ENCODE results near the gene GOLGB1.

GOLGB1 gene

DNA sequence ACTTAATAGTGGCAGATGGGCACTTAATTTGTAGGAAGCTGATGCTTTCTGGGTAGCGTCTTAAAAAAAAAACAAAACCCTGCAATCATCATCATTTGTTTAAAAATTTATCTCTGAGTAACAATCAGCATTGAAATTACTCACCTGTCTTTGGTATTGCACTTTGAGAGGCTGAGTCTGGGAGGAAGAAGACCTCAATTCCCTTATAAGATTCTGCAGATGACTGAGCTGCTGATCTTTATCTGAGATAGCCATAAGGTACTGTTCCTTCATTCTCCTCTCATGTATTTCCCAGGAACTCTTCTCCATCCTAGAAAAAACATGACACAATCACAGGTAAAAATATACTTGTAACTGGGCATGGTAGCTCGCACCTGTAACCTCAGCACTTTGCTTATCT is 72.4 kb downstream of the GOLGB1 start:
- no peak for FAIRE-seq

DNA sequence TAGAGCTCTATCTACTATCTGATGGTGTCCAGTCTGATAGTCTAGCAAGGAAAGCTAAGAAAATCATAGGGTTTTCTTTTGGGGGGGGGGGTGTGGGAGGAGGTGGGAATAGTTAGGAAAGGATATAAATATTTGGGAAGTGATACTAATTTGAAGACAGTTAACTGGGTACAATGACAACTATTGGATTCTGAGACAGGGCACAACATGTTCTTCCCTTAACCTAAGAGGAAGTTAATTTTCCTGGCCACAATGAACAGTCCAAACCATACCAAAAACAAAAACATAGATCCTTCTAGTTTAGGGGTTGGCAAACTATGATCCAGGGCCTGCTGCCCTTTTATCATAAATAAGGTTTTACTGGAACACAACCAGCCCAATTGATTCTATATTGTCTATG is 78.9 kb downstream of the GOLGB1 start:
- FAIRE-seq = no peak

DNA sequence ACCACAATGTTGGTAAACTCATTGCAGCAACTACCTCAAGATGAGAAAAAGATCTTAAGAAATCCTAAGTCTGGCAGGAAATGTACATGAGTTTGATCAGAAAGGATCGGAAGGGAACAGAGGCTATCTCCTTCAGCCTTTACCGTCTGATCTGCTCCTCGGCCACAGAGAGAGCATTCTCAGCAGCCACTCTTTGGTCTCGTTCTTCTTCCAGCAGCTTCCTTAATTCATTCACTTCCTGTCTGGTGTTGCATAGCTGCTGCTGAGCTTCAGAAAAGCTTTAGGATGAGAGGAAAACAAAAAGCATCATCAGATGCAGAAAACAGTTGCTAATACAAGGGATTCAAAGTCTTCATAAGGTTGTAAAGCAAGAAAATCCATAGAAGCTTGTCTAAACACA is 82.2 kb downstream of the GOLGB1 start:
- FAIRE-seq = no peak

DNA sequence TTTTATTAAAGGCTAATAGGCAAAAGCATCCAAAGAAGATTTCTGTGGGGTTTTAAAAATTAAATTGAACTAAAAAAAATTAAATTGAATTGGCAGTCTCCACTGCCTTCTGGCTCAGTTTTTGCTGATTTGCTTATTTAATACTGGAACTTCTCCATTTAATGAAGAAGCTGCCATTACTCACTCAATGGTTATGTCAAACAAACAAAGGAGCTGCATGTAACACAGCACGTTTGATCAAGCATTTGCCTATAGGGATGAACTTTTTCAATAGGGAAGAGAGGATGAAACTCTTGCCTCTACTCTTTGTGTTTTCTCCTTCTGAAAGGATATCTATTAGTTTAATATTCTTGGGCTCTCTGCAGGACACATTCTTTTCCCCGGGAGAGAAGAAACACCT is 84.1 kb downstream of the GOLGB1 start:
- no peak for FAIRE-seq

DNA sequence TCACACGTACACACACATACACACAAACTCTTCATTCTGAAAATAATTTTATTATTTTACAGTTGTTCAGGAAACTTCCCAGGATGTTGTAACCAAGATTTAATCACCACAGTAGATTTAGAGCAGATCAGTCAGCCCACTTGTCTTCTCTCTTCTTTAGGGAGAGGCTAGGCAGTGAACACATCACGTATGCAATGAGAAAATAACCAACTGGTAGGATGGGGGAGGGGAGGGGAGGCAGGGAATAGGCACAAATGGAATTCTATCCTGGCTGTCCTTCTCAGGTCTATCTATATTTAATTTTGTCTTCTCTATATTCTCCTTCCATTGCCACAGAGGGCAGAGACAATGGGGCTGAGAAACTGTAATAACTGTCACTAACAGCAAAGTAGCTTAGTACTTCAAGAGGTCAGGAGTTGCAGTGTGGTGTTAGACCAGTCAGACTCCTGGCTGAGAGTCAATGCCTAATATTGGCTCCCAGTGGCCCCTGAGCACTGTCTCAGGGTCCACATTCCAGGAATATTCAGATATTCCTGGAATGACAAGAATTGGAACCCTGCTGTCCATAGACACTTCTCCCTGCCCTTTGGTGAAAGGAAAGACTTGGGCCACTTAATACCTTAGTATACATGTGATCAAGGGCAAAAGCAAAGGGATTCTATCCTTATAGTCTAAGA is 86.2 kb downstream of the GOLGB1 start:
- FAIRE-seq = no peak

DNA sequence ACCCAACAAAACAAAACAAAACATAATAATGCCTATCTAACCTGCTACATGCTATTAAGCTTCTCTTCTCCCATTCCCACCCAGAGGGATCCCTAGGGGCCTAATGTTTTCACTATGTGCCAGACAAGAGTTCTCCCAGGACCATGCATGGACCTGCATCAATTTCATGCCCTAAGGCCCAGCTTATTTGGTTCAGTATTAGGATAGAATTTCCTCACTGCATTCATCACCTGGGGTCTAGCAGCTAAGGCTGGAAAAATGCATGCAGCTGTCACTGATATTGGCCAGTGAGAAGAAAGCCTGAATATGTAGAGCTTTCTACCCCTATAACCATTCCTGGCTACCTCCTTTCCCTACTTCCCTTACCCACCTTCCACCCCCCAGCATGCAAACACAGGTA is 86.8 kb downstream of the GOLGB1 start:
- no peak for FAIRE-seq

DNA sequence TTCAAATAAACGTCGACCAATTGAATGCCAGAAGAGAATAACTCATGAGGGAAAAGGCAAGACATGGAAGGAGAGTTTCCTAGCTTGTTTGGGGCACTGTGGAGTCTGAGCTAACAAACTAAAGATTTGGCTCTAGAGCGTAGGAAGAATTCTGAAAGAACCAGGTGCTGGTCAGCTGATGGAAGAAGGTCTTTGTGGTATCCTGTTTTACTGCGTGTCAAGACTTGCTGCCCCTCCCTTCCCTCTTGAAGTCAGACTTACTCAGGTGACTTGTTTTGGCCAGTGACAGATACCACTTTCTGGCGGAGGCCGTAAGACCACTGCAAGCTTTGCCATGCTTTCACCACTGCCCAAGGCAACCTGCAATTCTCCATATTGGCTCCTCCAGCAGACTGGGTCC is 88.2 kb downstream of the GOLGB1 start:
- no peak for FAIRE-seq

DNA sequence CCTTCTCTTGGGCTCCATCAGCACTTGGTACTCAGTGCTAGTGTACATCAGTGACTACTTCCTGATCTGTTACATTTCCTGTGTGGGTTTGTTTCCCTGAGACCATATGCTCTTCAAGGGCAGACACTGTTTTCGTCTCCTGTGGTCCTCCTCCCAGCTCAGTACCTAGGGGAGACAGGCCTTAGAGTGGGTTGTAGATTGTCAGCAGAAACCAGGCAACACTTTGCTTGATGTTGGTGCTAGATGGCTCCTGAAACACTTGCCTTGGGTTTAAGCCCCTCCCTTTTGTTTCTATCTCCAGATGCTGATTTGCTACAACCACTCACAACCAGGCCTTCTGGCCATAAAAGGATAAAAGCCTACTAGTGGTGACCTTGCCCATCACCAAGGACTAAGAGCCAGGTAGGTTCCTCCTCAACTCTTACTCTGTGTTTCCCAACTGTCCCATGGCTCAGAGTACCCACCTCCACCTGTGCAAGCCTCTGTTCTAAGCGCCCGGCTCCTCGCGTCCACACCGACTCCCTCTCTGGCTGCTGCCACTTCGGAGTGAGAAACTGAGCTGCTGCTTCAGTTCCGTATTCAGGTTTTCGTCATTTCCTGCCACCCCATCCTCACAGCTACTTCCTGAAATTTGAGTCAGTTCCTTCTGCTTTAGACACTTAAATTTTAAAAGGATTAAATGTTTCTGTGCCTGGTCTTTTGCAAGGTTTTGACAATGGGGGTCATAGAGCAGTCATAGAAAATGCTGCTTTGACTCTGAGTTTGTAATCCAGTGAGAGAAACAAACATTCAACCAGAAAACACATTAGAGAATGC is 89.0 kb downstream of the GOLGB1 start, which contains the start of gene HCLS1:
TSS of gene HCLS1 (minus strand) at position 548 of the 816 bp plus-strand sequence. CDS start 2,556 bp downstream, outside the sequence.
- FAIRE-seq = no peak

DNA sequence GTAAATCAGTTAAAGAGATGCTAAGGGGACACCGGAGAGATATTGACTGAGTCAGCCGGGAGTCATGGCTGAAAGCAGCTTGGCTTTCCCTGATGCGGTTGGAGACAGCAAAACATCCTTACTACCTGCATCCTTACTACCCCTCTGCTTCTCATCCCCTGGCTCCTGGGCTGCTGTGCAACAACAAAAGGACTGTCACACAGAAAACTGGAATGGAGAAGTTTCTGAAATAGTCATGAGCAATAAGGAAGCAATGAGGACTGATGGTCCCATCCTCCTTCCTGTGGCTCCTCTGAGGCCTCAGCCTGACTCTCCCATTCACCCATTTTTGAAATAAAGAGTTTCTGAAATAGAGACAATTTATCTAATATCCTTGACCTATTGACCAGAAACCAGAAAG is 90.0 kb downstream of the GOLGB1 start:
- FAIRE-seq = no peak

DNA sequence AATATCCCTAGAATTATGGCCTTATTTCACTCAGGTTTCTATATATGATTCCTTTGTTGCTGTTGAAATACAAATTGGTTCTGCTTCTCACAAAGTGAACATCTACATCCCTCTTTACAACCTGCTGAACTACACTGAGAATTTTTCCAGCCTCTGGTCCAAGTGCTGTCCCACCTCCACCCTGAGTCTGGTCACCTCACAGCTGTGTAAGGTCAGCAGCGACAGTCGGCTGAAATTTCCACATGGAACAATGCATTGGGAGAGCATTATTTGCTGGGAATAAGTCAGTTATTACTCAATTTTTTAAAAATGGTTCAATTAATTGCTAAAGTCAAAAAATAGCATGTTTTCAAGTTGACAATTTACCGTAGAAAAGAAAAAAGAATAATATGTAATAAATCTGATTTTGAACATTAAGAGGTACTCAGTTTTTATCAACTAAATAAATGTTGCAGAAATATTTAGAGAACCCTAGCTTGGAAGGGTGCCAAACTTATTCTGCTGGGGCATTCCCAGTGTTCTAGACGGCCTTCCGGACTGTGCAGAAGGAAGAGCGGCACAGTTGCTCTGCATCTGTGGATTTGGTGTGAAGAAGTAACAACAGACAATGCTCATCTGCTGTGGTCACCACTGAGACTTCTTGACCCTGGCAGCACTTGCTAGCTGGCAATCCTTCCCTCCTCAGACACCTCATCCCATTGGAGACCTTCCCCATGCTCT is 90.7 kb downstream of the GOLGB1 start:
- FAIRE-seq = no peak

DNA sequence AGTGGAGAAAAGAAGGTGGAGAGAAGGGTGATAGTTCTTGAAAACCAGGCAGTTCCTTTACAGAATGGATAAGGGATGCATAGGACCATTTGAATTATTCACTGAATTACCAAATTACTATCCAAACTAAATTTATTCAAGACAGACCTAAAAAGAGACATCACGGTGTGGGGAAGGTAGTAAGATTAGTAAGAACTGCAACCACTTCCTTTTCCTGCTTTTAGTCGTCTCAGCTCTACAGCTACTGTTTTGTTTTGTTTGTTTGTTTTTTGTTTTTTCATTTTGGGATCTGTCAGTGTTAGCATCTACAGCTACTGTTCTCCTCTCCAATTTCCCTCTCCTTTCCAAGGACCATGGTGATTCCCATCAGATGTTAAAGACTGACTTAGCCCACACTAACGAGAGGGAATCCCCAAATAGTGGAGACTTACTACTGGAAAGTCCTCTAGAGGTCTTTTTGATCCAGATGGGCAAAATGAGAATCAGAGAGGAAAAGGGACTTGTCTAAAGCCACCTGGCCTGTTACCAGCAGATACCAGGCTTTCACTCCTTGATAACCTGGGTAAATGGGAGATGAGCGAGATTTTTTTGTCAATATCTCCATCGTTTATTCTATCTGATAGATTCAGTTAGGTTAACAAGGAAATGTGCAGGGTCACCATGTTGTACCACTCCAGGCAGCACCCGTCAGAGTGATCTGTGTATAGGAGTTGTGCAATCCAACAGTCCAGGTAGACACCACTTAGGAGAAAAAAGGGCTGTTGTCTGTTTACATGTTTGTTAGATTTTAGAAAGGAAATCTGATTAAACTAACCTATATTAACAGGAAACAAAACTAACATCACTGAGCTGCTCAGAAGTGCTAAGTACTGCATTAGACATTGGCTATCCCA is 94.8 kb downstream of the GOLGB1 start:
- FAIRE-seq = no peak

DNA sequence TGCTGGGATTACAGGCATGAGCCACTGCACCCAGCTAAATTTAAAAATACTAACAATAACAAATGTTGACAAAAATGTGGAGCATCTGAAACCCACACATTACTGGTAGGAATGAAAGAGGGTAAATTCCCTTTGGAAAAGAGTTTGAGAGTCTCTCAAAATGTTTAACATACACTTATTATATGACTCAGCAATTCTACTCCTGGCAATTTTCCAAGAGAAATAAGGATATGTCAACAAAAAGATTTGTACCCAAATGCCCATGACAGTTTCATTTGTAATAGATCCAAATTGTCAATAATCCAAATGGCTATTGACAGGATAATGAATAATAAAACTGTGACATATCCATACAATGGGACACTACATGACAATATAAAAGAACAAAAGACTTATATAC is 97.9 kb downstream of the GOLGB1 start:
- FAIRE-seq = no peak

DNA sequence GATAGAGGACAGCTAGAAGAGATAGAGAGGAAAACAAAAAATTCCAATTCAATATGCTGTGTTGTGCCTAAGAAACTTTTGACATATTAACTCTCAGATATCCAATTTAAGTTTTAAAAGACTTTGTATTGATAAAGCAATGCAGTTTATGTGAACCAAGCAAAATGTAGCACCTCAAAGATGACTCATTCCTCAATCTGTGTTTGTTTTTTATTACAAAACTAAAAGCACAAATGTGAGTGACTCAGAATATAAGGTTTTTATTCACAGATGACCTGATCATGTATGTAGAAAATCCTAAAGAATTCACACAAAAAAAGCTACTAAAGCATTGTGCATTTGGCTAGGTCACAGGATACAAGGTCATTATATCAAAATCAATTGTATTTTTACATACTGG is 99.9 kb downstream of the GOLGB1 start:
- no peak for FAIRE-seq

DNA sequence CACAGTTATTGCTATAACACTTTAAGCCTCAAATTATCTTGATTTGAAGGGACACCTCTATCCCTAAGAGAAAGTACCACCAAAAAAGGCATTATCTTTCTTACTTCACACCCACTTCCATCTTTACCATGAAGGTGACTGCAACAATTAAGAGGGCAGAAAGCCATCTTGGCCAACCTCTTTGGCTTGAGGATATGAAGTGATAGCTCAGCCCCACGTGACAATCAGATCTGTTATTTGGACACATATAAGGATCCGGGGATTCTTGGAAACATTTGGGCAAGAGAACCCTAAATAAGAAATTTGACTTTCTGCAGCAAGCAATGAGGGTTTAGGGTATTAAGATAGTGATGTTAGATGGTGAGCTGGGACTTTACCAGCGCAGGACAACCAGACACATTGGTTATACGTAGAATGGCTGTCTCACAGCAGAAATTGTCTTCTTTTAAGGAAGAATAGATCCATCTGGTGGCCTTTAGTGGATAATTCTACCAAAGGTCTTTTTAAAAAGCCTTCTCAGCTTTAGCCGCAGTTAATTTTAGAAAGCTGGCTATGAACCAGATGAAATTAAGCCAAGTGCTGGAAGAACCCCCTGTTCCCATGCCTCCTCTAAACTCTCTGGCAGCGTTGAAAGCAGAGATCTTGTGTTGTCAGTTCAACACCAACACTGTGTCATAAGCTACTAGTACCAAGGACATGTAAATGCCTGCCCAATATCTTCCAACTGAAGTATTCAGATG is 101.2 kb downstream of the GOLGB1 start:
- no peak for FAIRE-seq

DNA sequence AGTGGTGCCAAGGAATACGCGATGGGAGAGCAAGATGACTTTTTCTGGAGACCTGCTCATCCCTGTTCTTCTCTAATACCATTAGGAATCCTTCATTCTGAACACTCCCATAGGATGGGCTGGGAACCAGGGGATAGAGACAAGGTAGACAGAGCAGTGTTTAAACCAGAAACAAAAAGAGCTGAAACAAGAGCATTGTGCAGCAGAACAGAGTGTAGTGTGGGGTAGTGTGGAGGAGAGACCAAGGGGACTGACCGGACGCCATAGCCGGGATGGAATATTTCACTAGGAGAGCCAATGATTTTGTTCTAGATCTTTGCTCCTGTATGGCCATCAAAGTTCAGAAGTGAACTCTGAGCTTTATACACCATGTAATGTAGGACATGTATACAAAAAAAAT is 104.5 kb downstream of the GOLGB1 start:
- FAIRE-seq = no peak

DNA sequence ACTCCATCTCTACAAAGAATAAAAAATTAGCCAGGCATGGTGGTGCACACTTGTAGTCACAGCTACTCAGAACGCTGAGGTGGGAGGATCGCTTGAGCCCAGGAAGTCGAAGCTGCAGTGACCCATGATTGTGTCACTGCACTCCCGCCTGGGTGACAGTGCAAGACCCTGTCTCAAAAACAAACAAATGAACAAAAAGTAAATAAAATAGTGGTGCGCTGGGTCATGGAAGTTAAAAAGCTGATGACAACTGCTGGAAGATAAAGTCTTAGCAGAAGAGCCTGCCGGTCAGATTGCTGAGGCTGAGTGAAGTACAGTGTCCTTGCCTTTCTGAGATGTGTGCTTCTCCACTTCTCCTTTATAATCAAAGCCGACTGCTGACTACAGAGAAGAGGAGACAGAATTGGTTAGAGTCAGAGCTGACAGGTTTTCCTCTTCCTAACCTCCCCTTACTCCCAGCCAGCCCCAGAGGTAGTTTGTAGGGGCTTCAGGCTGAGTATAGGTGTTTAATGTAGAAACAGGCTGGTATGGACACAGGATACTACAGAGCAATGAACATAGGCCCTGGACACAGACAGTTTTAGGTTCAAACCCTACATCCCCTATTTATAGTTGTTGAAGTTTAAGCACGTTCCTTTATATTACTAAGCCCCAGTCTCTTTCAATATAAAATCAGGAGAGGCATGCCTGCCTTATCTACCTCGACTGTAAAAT is 106.8 kb downstream of the GOLGB1 start:
- no peak for FAIRE-seq

DNA sequence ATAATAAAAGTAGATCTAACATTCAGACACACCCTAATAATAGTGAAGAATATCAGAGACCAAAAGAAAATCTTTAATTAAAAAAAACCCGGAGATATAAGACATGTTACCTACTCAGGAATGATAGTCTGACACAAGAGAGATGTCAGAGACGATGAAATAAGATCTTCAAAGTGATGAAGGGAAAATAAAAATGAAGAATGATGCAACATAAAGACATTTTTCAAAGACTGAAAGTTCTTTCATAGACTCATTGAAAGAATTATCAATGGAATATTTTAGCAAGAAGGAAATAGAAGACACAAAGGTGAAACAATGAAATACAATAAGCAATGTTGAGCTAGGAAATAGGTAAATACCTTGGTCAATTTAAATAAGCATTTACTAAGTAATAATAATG is 108.4 kb downstream of the GOLGB1 start:
- FAIRE-seq = no peak

DNA sequence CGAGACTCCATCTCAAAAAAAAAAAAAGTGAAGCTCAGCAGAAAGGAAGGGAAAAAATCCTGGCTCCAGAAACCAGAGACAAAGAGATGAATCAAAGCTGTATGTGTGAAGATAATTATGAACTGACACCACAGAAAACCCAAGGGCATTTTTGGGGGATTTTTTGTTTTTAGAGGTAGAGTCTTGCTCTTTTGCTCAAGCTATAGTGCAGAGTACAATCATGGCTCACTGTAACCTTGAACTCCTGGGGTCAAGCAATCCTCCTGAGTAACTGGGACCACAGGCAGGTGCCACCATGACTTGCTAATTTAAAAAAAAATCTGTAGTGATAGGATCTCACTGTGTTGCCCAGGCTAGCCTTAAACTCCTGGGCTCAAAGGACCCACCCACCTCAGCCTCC is 111.6 kb downstream of the GOLGB1 start:
- FAIRE-seq = no peak

DNA sequence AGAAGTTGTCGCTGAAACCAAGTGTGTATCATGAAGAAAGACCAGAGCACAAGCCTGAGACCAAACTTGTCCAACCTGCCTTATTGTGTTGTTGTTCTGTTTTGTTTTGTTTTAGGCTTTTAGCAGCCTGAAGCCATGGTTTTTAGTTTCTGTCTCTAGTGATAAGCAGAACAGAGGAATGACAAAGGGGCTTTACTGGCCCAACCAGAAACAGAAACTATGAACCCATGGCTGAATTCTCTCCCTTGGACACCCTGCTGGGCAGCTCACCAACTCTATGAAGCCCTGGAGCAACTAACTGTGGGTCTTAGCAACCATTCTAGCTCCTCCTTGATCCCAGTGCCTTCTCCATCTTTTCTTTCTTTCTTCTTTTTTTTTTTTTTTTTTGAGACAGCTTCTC is 119.2 kb downstream of the GOLGB1 start:
- FAIRE-seq = no peak

DNA sequence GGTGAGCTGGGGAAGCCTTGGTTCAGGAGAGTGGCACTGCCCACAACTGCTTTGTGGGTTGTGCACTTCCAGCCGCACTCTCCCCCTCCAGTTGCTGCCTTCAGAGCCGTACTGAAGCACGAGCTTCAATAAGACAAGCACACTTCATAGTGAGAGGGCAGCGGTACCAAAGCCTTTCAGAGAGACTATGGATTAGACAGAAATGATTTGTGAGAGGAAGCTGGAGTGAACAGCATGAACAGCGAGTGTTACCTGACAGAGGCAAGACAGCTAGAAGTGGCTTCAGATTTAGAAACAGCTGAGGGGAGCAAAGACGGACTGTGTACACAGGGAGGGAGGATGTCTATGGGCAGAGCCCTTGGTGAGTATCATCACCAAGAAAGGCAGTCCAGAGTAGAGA is 119.9 kb downstream of the GOLGB1 start:
- FAIRE-seq = no peak

DNA sequence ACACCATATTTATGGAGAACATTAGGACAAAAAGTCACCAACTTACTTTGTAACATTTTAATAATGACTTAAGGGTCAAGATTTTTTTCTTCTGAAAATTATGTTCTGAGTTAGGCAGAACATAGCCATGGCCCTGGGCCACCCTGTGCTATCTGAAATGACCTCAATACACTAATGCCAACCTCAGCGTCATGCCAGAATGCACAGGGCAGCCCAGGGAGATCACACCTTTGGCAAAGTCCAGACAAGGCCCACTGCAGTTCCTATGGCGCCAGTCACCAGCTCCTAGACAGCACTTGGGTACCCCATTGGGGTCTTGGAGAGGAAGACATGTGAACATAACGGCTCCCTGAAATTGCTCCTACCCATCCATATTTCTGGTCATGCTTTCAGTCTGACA is 121.9 kb downstream of the GOLGB1 start:
- FAIRE-seq = no peak

All from endometrium (tissue), 2 donors.